H1 (cell line): ENCODE results near the gene MUS81.
A peak's percentile ranks its signal among the peaks of the same experiment; 100 is the strongest.

ENCODE experiments used
- EP300 ChIP-seq, 2 experiments: IDR thresholded peaks; 1 replicate in 1 of 2; 2 replicates in 1 of 2; pipeline ENCODE4 v1.6.1; 2011 to 2012; ENCODE audit warnings: low read depth in 2 of 2, low read length in 2 of 2, mild to moderate bottlenecking in 2 of 2, borderline replicate concordance in 1 of 2, inconsistent platforms in 1 of 2, moderate library complexity in 1 of 2
- EZH2 ChIP-seq: fragments of 200-600 bp; sonication (generic); IDR thresholded peaks from 2 replicates; pipeline ENCODE4 v1.7.1; 2012; ENCODE audit warnings: low read depth, mild to moderate bottlenecking, moderate library complexity, low read length, inconsistent platforms; ENCODE audit not compliant: severe bottlenecking
- GTF2F1 ChIP-seq: IDR thresholded peaks from 2 replicates; pipeline ENCODE4 v1.6.1; 2012; ENCODE audit warnings: low read depth, low read length, improper control_type of control experiment, borderline replicate concordance
- NRF1 ChIP-seq: IDR thresholded peaks from 2 replicates; pipeline ENCODE4 v1.6.1; 2011; ENCODE audit warnings: mild to moderate bottlenecking, low read depth, low read length, improper control_type of control experiment
- POLR2AphosphoS5 ChIP-seq: IDR thresholded peaks from 2 replicates; pipeline ENCODE4 v1.6.1; 2011; ENCODE audit warnings: low read depth, low read length
- RBBP5 ChIP-seq: IDR thresholded peaks from 2 replicates; pipeline ENCODE4 v1.7.1; 2012; ENCODE audit warnings: low read depth, mild to moderate bottlenecking, inconsistent platforms, low read length, moderate library complexity, borderline replicate concordance
- YY1 ChIP-seq: IDR thresholded peaks from 2 replicates; pipeline ENCODE4 v1.6.1; 2011; ENCODE audit warnings: low read depth, mild to moderate bottlenecking, low read length
- TF ChIP-seq, protein P1 (sequence below): IDR thresholded peaks from 2 replicates; pipeline ENCODE4 v1.6.1; 2012; ENCODE audit warnings: inconsistent platforms
- TF ChIP-seq, protein P2 (sequence below), 3 experiments: IDR thresholded peaks; 1 replicate in 2 of 3; 2 replicates in 1 of 3; pipeline versions ENCODE4 v1.5.1 to v1.6.1; 2011; ENCODE audit warnings: low read length in 3 of 3, mild to moderate bottlenecking in 3 of 3, inconsistent platforms in 2 of 3, low read depth in 1 of 3, moderate library complexity in 1 of 3; ENCODE audit not compliant: insufficient read depth in 1 of 3; ENCODE audit errors: control extremely low read depth in 1 of 3

DNA sequence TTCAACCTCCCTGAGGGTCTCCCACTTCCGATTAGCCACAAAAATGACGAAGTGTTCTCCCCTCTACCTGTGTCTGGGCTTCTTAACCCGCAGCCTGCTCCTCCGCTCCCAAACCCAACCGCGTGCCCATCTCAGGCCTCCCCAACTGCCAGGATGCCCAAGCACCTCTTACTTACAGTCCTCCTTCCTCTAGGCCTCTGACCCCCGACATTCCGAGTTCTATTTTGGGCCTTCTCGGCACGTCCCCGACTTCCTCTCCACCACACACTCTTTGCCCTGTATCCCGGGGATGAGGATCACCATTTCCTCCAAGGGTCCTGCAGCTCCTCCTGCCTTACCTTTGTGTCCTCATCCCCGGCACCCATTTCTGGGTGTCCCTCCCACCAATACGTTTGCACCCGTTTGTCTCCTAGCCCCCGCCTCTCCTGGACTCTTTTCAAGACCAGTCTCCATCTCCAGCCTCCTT, 388 bp upstream of the MUS81 start:
- peak; percentile 71; the same call in 1 of the 2 replicates for TF ChIP-seq POLR2AphosphoS5
- no peak for TF ChIP-seq YY1
- no peak for TF ChIP-seq EP300 (IDR thresholded peaks at IDR 0.05; ENCODE audit: borderline replicate concordance in 1 of 2, low read depth in 2 of 2, low read length in 2 of 2)
- TF ChIP-seq, protein P1, sequence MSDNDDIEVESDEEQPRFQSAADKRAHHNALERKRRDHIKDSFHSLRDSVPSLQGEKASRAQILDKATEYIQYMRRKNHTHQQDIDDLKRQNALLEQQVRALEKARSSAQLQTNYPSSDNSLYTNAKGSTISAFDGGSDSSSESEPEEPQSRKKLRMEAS: peak; percentile 6; the same call in 1 of the 2 replicates
- TF ChIP-seq, protein P2, sequence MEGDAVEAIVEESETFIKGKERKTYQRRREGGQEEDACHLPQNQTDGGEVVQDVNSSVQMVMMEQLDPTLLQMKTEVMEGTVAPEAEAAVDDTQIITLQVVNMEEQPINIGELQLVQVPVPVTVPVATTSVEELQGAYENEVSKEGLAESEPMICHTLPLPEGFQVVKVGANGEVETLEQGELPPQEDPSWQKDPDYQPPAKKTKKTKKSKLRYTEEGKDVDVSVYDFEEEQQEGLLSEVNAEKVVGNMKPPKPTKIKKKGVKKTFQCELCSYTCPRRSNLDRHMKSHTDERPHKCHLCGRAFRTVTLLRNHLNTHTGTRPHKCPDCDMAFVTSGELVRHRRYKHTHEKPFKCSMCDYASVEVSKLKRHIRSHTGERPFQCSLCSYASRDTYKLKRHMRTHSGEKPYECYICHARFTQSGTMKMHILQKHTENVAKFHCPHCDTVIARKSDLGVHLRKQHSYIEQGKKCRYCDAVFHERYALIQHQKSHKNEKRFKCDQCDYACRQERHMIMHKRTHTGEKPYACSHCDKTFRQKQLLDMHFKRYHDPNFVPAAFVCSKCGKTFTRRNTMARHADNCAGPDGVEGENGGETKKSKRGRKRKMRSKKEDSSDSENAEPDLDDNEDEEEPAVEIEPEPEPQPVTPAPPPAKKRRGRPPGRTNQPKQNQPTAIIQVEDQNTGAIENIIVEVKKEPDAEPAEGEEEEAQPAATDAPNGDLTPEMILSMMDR (IDR thresholded peaks at IDR 0.05; ENCODE audit: control extremely low read depth in 1 of 3, insufficient read depth in 1 of 3, low read depth in 1 of 3, low read length in 3 of 3): no peak
- TF ChIP-seq GTF2F1: no peak
- no peak; the same call in 1 of the 2 replicates for TF ChIP-seq RBBP5
- TF ChIP-seq NRF1: no peak
- no peak for TF ChIP-seq EZH2
